Measurements from ENCODE around the gene NAP1L1.

NAP1L1 gene

GRCh38 chr12:76024942-76025600 lies 59.4 kb downstream of the NAP1L1 start:
- DNase-seq: no peak
- intact Hi-C loops (cut with DNase I): loop anchor here (10.0 kb wide), 1 partner anchor 300 kb away; no protein-coding TSS in a partner anchor

DNA sequence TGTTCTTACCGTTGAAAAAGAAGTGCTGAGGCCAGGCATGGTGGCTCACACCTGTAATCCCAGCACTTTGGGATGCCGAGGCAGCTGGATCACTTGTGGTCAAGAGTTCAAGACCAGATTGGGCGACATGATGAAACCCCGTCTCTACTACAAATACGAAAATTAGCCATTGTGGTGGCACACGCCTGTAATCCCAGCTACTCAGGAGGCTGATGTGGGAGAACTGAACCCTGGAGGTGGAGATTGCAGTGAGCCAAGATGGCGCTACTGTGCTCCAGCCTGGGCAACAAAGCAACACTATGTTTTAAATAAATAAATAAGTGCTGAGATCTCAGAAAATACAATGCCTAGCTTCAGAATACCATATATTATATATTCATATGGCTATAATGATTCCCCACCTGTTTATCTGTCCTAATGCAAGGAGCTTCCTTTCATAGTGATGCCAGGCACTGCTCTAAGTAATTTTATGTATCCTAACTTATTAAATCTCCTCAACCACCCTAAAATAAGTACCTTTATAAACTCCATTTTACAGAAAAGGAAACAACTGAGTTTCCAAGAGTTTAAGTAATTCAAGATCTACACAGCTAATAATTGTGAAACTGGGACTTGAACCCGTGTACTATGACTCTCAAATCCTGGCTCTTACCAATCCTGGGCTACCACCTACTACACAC lies 60.2 kb downstream of the NAP1L1 start:
- intact Hi-C loops (cut with DNase I): loop anchor here (10.0 kb wide), 1 partner anchor 299 kb away; no protein-coding TSS in a partner anchor
- DNase-seq: no peak

GRCh38 chr12:76023069-76023690 lies 61.3 kb downstream of the NAP1L1 start:
- intact Hi-C loops (cut with DNase I): loop anchor here (10.0 kb wide), 1 partner anchor 298 kb away; no protein-coding TSS in a partner anchor
- DNase-seq: no peak

DNA sequence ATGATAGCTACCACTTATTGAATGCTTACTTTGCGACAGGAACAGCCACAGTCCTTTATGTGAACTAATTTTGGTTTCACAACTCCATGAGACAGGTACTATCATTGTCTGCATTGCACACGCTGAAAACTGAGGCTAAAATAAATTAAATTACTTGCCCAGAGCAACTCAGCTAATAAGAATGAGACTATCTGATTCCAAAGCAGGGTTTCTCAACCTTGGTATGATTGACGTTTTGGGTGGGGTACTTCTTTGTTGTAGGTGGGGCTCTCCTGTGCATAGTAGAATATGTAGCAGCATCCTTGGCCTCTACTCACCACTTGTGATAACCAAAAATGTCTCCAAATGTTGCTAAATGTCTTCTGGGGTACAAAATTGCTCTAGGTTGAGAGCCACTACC lies 62.0 kb downstream of the NAP1L1 start:
- intact Hi-C loops (cut with DNase I): loop anchor here (10.0 kb wide), 1 partner anchor 298 kb away; no protein-coding TSS in a partner anchor

GRCh38 chr12:76020731-76021672 lies 63.5 kb downstream of the NAP1L1 start:
- intact Hi-C loops (cut with DNase I): loop anchor here (10.0 kb wide), 1 partner anchor 296 kb away; no protein-coding TSS in a partner anchor
- DNase-seq: no peak

More for the DNA sequence above, 62.0 kb downstream of the NAP1L1 start:
- no peak for DNase-seq

- intact Hi-C loops (cut with DNase I): loop anchor here (10.0 kb wide), 1 partner anchor 295 kb away; no protein-coding TSS in a partner anchor
- no peak for DNase-seq
Measured at GRCh38 chr12:76020281-76020680, 64.2 kb downstream of the NAP1L1 start.

- intact Hi-C loops (cut with DNase I): no loop called here
- DNase-seq: no peak
Measured at GRCh38 chr12:76018672-76019071, 65.8 kb downstream of the NAP1L1 start.

- intact Hi-C loops (cut with DNase I): no loop called here
- DNase-seq: no peak
Measured at GRCh38 chr12:76018111-76018510, 66.4 kb downstream of the NAP1L1 start.

DNA sequence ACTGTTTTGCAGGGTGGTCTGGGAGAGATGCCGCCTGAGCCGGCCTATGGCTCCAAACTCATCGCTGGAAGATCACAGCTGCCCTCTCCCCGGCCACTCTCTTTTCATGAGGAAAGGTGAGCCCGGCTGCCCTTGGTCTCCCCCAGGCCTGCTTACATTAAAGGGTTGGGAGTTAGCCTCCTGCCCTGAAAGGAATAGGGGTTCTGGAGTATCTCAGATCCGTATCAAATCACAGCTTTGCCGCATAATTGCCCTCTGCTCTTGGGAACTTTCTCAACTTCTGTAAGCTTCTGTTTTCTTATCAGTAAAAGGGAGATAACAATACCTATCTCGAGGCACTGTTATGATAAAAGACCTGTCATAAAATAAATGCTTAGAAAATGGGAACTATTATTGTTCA lies 70.5 kb downstream of the NAP1L1 start:
- no peak for DNase-seq
- intact Hi-C loops (cut with DNase I): no loop called here

GRCh38 chr12:76013603-76014002 lies 70.9 kb downstream of the NAP1L1 start:
- DNase-seq: no peak
- intact Hi-C loops (cut with DNase I): no loop called here

- no peak for DNase-seq
- intact Hi-C loops (cut with DNase I): no loop called here
Measured at GRCh38 chr12:76012644-76013043, 71.8 kb downstream of the NAP1L1 start.

- no peak for DNase-seq
- intact Hi-C loops (cut with DNase I): no loop called here
Measured at GRCh38 chr12:76010732-76011458, 73.6 kb downstream of the NAP1L1 start.

DNA sequence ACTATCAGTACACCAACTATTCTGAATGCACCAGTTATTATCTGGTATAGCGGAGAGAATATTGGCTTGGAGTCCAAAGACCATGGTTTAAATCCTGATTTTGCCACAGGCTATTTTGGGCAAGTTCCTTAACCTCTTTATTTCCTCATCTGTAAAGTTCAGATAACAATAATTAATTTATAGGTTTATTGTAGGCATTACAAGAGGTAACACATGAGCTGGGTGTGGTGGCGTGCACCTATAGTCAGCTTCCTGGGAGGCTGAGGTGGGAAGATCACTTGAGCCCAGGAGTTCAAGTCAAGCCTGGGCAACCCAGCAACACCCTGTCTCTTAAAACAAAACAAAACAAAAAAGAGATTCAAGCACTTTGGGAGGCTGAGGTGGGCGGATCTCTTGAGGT lies 76.1 kb downstream of the NAP1L1 start:
- DNase-seq: no peak
- intact Hi-C loops (cut with DNase I): no loop called here

GRCh38 chr12:76007640-76008039 lies 76.8 kb downstream of the NAP1L1 start:
- DNase-seq: no peak
- intact Hi-C loops (cut with DNase I): no loop called here

- DNase-seq: no peak
- intact Hi-C loops (cut with DNase I): no loop called here
Measured at GRCh38 chr12:76006028-76006925, 78.2 kb downstream of the NAP1L1 start.

GRCh38 chr12:76003355-76003638 lies 81.2 kb downstream of the NAP1L1 start:
- intact Hi-C loops (cut with DNase I): no loop called here

DNA sequence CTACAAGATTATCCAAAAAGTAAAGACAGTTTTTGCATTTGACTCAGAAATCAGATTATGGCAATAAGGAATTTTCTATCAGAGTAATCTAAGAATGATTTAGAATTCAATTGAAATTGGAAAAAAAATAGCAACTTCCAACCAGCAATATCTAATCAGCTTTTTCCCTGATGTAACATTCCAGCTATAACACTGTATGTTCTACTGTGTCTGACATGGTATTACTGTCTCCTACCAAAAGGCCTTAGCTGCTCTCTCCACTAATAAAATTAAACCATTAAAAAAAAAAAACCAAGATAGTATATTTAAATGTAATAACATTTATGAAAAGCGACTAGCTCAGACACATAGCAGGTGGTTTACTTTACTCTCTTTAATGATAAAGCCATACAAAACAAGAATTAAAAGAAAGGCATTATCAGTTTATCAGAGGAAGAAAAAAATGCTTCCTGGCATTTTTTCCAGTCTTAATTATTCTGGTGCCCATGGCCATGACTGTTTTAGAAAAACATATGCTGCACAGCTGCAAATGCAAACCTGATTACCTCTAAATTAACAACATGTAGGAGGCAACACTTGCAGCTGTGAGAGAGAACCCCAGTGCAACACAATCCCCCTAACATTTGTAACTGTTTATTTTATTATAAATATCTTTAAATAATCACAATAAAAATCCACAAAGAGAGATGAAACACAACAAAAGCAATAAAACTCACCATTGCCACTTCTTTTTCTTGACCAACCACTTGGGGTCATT lies 81.7 kb downstream of the NAP1L1 start:
- no peak for DNase-seq
- intact Hi-C loops (cut with DNase I): no loop called here

More at GRCh38 chr12:76003355-76003638, 81.2 kb downstream of the NAP1L1 start:
- no peak for DNase-seq

All from posterior cingulate gyrus (tissue), 11 donors.